HL-60 (cell line): ENCODE measurements around the gene DDX28.
"Not testable (repeated sequence)": the region's sequence is repeated elsewhere in the genome, so short reads cannot be mapped to it uniquely, and the experiment has no call there.

Experiments
- DNase-seq, 2 experiments: peaks; one replicate each; pipeline ENCODE4 v3.0.0-alpha.2; 2010 to 2020; ENCODE audit warnings: low read depth in 1 of 2, low spot score in 1 of 2
- H3K27ac ChIP-seq: fragments of 250-450 bp; sonication (Bioruptor Pico); replicated peaks from 2 replicates; pipeline ENCODE4 v1.5.1; 2020; ENCODE audit warnings: mild to moderate bottlenecking, moderate library complexity
- H3K27me3 ChIP-seq: fragments of 250-450 bp; sonication (Bioruptor Pico); 2 replicates; pipeline ENCODE4 v1.5.1; 2021; ENCODE audit warnings: mild to moderate bottlenecking, moderate library complexity; ENCODE audit not compliant: insufficient read depth, poor library complexity, severe bottlenecking
- H3K4me3 ChIP-seq: replicated peaks from 2 replicates; pipeline ENCODE4 v1.5.1; 2011; ENCODE audit warnings: mild to moderate bottlenecking, control low read depth, low read length; ENCODE audit not compliant: insufficient read depth
- CTCF ChIP-seq: IDR thresholded peaks from one replicate; pipeline ENCODE4 v1.5.1; 2011; ENCODE audit warnings: low read length, control low read depth, inconsistent platforms; ENCODE audit not compliant: insufficient read depth
- GABPA ChIP-seq: IDR thresholded peaks from 2 replicates; pipeline ENCODE4 v1.6.1; 2012; ENCODE audit warnings: low read depth
- POLR2AphosphoS5 ChIP-seq: IDR thresholded peaks from 2 replicates; pipeline ENCODE4 v1.6.1; 2012; ENCODE audit warnings: low read depth
- REST ChIP-seq: IDR thresholded peaks from 2 replicates; pipeline ENCODE4 v1.6.1; 2012; ENCODE audit warnings: low read depth; ENCODE audit not compliant: insufficient replicate concordance
- SPI1 ChIP-seq: IDR thresholded peaks from 2 replicates; pipeline ENCODE4 v1.6.1; 2012; ENCODE audit warnings: low read depth, mild to moderate bottlenecking, borderline replicate concordance

The DDX28 gene

GRCh38 chr16:68033101-68033500, 10.1 kb upstream of the DDX28 start:
- TF ChIP-seq POLR2AphosphoS5 (no peak), CTCF (no peak), REST (no peak), SPI1 (no peak), GABPA (no peak)
- no peak overlapping the region for H3K4me3 ChIP-seq
- H3K27ac ChIP-seq, result no peak overlapping the region
- H3K27me3 ChIP-seq, result no peaks in the 10 kb centered on the region
- no peak for DNase-seq

- Histone ChIP-seq H3K27ac (no peak overlapping the region), H3K4me3 (no peak overlapping the region), H3K27me3 (no peaks in the 10 kb centered on the region)
- no peak for DNase-seq
- TF ChIP-seq SPI1 (no peak), REST (no peak), CTCF (no peak), POLR2AphosphoS5 (no peak), GABPA (no peak)
Measured at GRCh38 chr16:68031951-68032350, 8.9 kb upstream of the DDX28 start.

GRCh38 chr16:68030108-68030507, 7.1 kb upstream of the DDX28 start:
- H3K27me3 ChIP-seq, H3K4me3 ChIP-seq, H3K27ac ChIP-seq, DNase-seq: not testable (repeated sequence)

- no peaks in the 10 kb centered on the region for H3K27me3 ChIP-seq
- TF ChIP-seq GABPA, result no peak
- TF ChIP-seq REST, result no peak
- no peak for TF ChIP-seq CTCF
- no peak for TF ChIP-seq SPI1
- TF ChIP-seq POLR2AphosphoS5, result no peak
- no peak for DNase-seq
- no peak overlapping the region for H3K4me3 ChIP-seq
- no peak overlapping the region for H3K27ac ChIP-seq
Measured at GRCh38 chr16:68028996-68029395, 6.0 kb upstream of the DDX28 start.
